ENCODE data around the gene TPK1.
"Not testable (repeated sequence)": the region's sequence is repeated elsewhere in the genome, so short reads cannot be mapped to it uniquely, and the experiment has no call there.

Gene TPK1

GRCh38 chr7:144474800-144475615, 360.8 kb downstream of the TPK1 start:
- DNase-seq (ENCODE audit: low spot score): no peak

GRCh38 chr7:144474363-144474762, 361.5 kb downstream of the TPK1 start:
- DNase-seq (ENCODE audit: low spot score): no peak

- DNase-seq (ENCODE audit: low spot score): no peak
These were observed 361.9 kb downstream of the TPK1 start for GRCh38 chr7:144473908-144474307.

GRCh38 chr7:144470078-144470477, 365.8 kb downstream of the TPK1 start:
- no peak for DNase-seq (ENCODE audit: low spot score)

- no peak for DNase-seq (ENCODE audit: low spot score)
These were observed 366.7 kb downstream of the TPK1 start for GRCh38 chr7:144468990-144469732.

- DNase-seq (ENCODE audit: low spot score): no peak
These were observed 376.2 kb downstream of the TPK1 start for GRCh38 chr7:144459635-144460034.

- no peak for DNase-seq (ENCODE audit: low spot score)
These were observed 380.8 kb downstream of the TPK1 start for GRCh38 chr7:144455040-144455404.

- DNase-seq (ENCODE audit: low spot score): no peak
These were observed 381.4 kb downstream of the TPK1 start for GRCh38 chr7:144454256-144455039.

- no peak for DNase-seq (ENCODE audit: low spot score)
These were observed 383.8 kb downstream of the TPK1 start for GRCh38 chr7:144452064-144452463.

- no peak for DNase-seq (ENCODE audit: low spot score)
These were observed 390.3 kb downstream of the TPK1 start for GRCh38 chr7:144445590-144445989.

- no peak for DNase-seq (ENCODE audit: low spot score)
These were observed 396.1 kb downstream of the TPK1 start for GRCh38 chr7:144439717-144440205.

- no peak for DNase-seq (ENCODE audit: low spot score)
These were observed 397.1 kb downstream of the TPK1 start for GRCh38 chr7:144438759-144439158.

GRCh38 chr7:144437370-144438191, 398.3 kb downstream of the TPK1 start:
- peak; percentile 26 for DNase-seq (ENCODE audit: low spot score)

GRCh38 chr7:144436500-144436899, 399.4 kb downstream of the TPK1 start:
- no peak for DNase-seq (ENCODE audit: low spot score)

GRCh38 chr7:144428431-144428830, 407.4 kb downstream of the TPK1 start:
- no peak for DNase-seq (ENCODE audit: low spot score)

GRCh38 chr7:144427539-144427938, 408.3 kb downstream of the TPK1 start:
- not testable (repeated sequence) for DNase-seq (ENCODE audit: low spot score)

GRCh38 chr7:144418931-144419330, 416.9 kb downstream of the TPK1 start:
- not testable (repeated sequence) for DNase-seq (ENCODE audit: low spot score)

- DNase-seq (ENCODE audit: low spot score): no peak
These were observed 419.5 kb downstream of the TPK1 start for GRCh38 chr7:144416341-144416740.

GRCh38 chr7:144415858-144416257, 420.0 kb downstream of the TPK1 start:
- DNase-seq (ENCODE audit: low spot score): no peak

- no peak for DNase-seq (ENCODE audit: low spot score)
These were observed 421.0 kb downstream of the TPK1 start for GRCh38 chr7:144414815-144415214.

- DNase-seq (ENCODE audit: low spot score): no peak
These were observed 425.4 kb downstream of the TPK1 start for GRCh38 chr7:144410441-144410840.

GRCh38 chr7:144408121-144408520, 427.7 kb downstream of the TPK1 start:
- DNase-seq (ENCODE audit: low spot score): no peak
